Endothelial cell of umbilical vein (primary cell): Measurements from ENCODE around the gene COMP.

Source experiments
- CTCF ChIP-seq, 2 donors: IDR thresholded peaks; 1 replicate in 1 of 2; 2 replicates in 1 of 2; pipeline ENCODE4 v1.5.1; 2011; ENCODE audit warnings: low read length in 2 of 2, mild to moderate bottlenecking in 2 of 2, moderate library complexity in 2 of 2, control low read depth in 1 of 2, inconsistent platforms in 1 of 2, low read depth in 1 of 2; ENCODE audit not compliant: insufficient read depth in 1 of 2; ENCODE audit errors: extremely low read depth in 1 of 2
- GATA2 ChIP-seq: IDR thresholded peaks from 2 replicates; pipeline ENCODE4 v1.7.0; 2011; ENCODE audit warnings: low read depth, mild to moderate bottlenecking, moderate library complexity, mixed read lengths, low read length; ENCODE audit not compliant: insufficient read length, insufficient read depth
- MAX ChIP-seq: IDR thresholded peaks from 2 replicates; pipeline ENCODE4 v1.6.1; 2011; ENCODE audit not compliant: insufficient read depth, insufficient read length
- POLR2A ChIP-seq: IDR thresholded peaks from 2 replicates; pipeline ENCODE4 v1.6.1; 2012; ENCODE audit warnings: low read depth, mild to moderate bottlenecking, control low read depth, low read length
- POLR2AphosphoS5 ChIP-seq: IDR thresholded peaks from 2 replicates; pipeline ENCODE4 v1.6.1; 2012; ENCODE audit warnings: low read depth, mild to moderate bottlenecking, control low read depth, low read length, moderate library complexity; ENCODE audit not compliant: insufficient read depth

GRCh38 chr19:18802354-18802753, 11.2 kb upstream of the COMP start:
- TF ChIP-seq POLR2A: no peak
- no peak for TF ChIP-seq CTCF (IDR thresholded peaks at IDR 0.05; ENCODE audit: extremely low read depth in 1 of 2, insufficient read depth in 1 of 2, low read depth in 1 of 2, low read length in 2 of 2)
- no peak for TF ChIP-seq MAX
- TF ChIP-seq POLR2AphosphoS5: no peak
- no peak for TF ChIP-seq GATA2
